Measurements from ENCODE around the gene ACACB. TPM values are rescaled to one million over a fixed set of nuclear protein-coding genes. Genes with fewer than 3 reads are reported as not detected.

The ACACB gene
- total and polyA plus RNA-seq, 12 donors, result 12.8 to 241 (median 107) TPM

DNA sequence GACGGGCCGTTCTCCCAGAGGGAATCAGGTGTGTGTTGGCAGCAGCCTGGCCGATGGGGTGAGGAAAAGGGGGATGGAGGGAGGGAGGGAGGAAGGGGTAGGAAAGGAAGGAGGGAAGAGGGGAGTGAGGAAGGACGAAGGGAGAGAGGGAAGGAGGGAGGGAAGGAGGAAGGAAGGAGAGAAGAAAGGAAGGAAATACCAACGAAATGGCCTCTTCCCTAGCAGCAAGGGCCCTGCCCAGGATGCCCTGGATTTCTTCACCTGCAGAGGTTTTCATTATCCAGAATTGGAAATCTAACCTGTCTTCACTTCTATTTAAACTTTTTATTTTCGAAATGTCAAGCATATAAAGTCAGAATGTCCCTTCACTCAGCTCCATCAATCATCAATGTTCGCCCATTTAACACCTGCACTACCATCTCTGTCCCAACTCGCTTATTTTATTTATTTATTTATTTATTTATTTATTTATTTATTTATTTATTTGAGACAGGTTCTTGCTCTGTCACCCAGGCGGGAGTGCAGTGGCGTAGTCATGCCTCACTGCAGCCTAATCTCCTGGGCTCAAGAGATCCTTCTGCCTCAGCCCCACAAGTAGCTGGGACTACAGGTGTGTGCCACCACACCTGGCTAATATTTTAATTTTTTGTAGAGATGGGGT is 70.7 kb downstream of the ACACB start:
- peaks cover 0 to 3% (median 0%) of the 10 kb centered on the region in 9 donors for H3K4me1 ChIP-seq
- no peak overlapping the region for H3K27ac ChIP-seq
- intact Hi-C loops (cut with DNase I), result no loop called here
- 79 to 83% methylated on average over 10 of the region's 10 CpGs for WGBS, 2 donors
- H3K4me3 ChIP-seq, result no peak overlapping the region
- peaks cover 0 to 100% (median 85%) of the 10 kb centered on the region in 9 donors for H3K36me3 ChIP-seq
- TF ChIP-seq, protein P1, sequence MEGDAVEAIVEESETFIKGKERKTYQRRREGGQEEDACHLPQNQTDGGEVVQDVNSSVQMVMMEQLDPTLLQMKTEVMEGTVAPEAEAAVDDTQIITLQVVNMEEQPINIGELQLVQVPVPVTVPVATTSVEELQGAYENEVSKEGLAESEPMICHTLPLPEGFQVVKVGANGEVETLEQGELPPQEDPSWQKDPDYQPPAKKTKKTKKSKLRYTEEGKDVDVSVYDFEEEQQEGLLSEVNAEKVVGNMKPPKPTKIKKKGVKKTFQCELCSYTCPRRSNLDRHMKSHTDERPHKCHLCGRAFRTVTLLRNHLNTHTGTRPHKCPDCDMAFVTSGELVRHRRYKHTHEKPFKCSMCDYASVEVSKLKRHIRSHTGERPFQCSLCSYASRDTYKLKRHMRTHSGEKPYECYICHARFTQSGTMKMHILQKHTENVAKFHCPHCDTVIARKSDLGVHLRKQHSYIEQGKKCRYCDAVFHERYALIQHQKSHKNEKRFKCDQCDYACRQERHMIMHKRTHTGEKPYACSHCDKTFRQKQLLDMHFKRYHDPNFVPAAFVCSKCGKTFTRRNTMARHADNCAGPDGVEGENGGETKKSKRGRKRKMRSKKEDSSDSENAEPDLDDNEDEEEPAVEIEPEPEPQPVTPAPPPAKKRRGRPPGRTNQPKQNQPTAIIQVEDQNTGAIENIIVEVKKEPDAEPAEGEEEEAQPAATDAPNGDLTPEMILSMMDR (IDR thresholded peaks at IDR 0.05), result no peak
- H3K9me3 ChIP-seq, result no peaks in the 10 kb centered on the region
- ATAC-seq, result peak in 1 of 8 donors; percentile 15
- H3K27me3 ChIP-seq, result no peaks in the 10 kb centered on the region
- DNase-seq, result no peak

DNA sequence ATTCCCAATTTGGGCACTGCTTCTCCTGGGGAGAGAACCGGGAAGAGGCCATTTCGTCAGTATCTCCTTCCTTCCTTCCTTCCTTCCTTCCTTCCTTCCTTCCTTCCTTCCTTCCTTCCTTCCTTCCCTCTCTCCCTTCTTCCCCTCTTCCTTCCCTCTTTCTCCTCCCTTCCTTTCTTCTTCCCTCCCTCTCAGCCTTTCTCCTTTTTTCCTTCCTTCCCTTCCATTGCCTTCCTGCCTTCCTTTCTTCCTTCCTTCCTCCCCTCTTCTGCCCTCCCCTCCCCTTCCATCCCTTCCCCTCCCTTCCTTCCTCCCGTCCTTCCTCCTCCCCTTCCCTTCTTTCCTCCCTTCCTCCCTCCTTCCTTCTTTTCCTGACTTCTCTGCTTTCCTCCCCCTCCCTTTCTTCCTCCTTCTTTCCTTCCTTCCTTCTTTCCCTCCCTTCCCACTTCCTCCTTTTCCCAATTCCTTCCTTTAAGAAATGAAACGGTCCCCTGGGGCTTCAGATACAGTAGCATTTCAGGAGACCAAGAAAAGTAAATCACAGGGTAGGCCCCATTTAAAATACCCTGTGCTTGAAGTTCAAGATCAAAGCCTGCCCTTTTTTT is 71.8 kb downstream of the ACACB start:
- no peak overlapping the region for H3K4me3 ChIP-seq
- peaks cover 0 to 100% (median 91%) of the 10 kb centered on the region in 9 donors for H3K36me3 ChIP-seq
- H3K9me3 ChIP-seq, result no peaks in the 10 kb centered on the region
- ATAC-seq, result no peak
- no peak overlapping the region for H3K27ac ChIP-seq
- intact Hi-C loops (cut with DNase I), result no loop called here
- TF ChIP-seq, protein P1 (IDR thresholded peaks at IDR 0.05), result no peak
- peaks cover 0 to 10% (median 0%) of the 10 kb centered on the region in 9 donors for H3K4me1 ChIP-seq
- 66 to 70% methylated on average over 4 of the region's 4 CpGs for WGBS, 2 donors
- no peaks in the 10 kb centered on the region for H3K27me3 ChIP-seq
- DNase-seq, result no peak

DNA sequence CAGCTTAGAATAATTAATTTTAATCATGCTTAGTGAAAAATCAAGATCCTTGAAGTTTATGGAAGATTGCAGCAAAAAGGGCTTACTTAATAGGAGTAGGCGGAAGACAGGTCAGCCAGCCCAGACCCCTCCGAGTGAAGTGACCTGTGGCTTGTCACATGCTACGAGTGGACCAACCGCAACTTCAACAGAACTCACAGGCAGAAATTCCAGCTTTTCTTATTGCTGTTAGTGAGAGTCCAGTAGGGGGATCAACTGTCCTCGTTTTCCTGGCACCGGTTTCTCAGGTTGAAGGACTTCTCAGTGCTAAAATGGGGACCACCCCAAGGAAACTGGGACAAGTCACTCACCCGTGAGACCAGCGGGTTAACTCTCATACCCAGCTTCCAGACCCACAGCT is 72.9 kb downstream of the ACACB start:
- WGBS, 2 donors, result 83 to 88% methylated on average over 8 of the region's 8 CpGs
- intact Hi-C loops (cut with DNase I), result no loop called here

DNA sequence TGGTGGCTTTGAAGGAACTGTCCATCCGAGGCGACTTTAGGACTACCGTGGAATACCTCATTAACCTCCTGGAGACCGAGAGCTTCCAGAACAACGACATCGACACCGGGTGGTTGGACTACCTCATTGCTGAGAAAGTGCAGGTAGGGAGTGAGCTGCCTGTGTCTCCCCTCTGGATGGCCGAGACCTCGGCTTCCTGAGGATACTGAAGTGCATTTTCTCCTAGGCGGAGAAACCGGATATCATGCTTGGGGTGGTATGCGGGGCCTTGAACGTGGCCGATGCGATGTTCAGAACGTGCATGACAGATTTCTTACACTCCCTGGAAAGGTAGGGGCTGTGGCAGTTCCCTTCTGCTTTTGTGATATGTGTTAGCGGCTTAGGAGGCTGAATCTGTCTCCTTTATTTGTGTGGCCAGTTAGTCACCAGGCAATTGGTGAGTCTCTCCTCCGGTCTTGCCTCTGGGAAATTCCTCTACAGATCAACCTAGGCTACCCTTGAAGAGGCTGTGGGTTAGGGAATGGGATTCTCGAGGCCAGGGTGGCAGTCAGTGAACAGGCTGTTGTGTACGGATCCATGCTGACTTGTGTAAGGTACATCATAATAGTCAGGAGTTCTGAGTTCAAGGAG is 75.3 kb downstream of the ACACB start:
- intact Hi-C loops (cut with DNase I), result loop anchor here in 1 of 10 donors (10.0 kb wide), 1 partner anchor 77 kb away; the partner anchor contains the start of gene ACACB
- H3K9me3 ChIP-seq, result peaks cover 0 to 6% (median 0%) of the 10 kb centered on the region in 11 donors
- peaks cover 0 to 20% (median 0%) of the 10 kb centered on the region in 9 donors for H3K4me1 ChIP-seq
- TF ChIP-seq, protein P1 (IDR thresholded peaks at IDR 0.05), result no peak
- DNase-seq, result no peak
- no peaks in the 10 kb centered on the region for H3K27me3 ChIP-seq
- WGBS, 2 donors, result 88 to 93% methylated on average over 20 of the region's 20 CpGs
- H3K27ac ChIP-seq, result no peak overlapping the region
- H3K4me3 ChIP-seq, result no peak overlapping the region
- ATAC-seq, result peak in 1 of 8 donors; percentile 11
- H3K36me3 ChIP-seq, result peaks cover 5 to 100% (median 95%) of the 10 kb centered on the region in 9 donors

More for the DNA sequence above, 72.9 kb downstream of the ACACB start:
- TF ChIP-seq, protein P1 (IDR thresholded peaks at IDR 0.05), result no peak
- Histone ChIP-seq H3K27ac (peak overlapping the region in 1 of 10 donors; percentile 1), H3K4me3 (no peak overlapping the region), H3K4me1 (peaks cover 0 to 10% (median 0%) of the 10 kb centered on the region in 9 donors), H3K9me3 (no peaks in the 10 kb centered on the region), H3K27me3 (no peaks in the 10 kb centered on the region), H3K36me3 (peaks cover 5 to 100% (median 93%) of the 10 kb centered on the region in 9 donors)
- no peak for DNase-seq
- ATAC-seq, result no peak

Measured in heart right ventricle (tissue), 16 donors.